Fibroblast of skin of left quadriceps (primary cell): ENCODE measurements around the gene KRT34.
"Not testable (repeated sequence)": the region's sequence is repeated elsewhere in the genome, so short reads cannot be mapped to it uniquely, and the experiment has no call there.

Experiments
- DNase-seq, 2 experiments: peaks; one replicate each; pipeline ENCODE4 v3.0.0-alpha.2; 2013; ENCODE audit warnings: low read depth in 2 of 2

KRT34 gene

GRCh38 chr17:41404024-41404671 is 22.0 kb upstream of the KRT34 start:
- peak; percentile 82 to 87 for DNase-seq

- DNase-seq = no peak
Measured at GRCh38 chr17:41403404-41404023, 21.4 kb upstream of the KRT34 start.

- DNase-seq = no peak
Measured at GRCh38 chr17:41402161-41402560, 20.1 kb upstream of the KRT34 start.

- no peak for DNase-seq
Measured at GRCh38 chr17:41396996-41397660, 15.0 kb upstream of the KRT34 start, which contains the start of gene KRT31. Gene KRT31, minus strand, starts transcription at chr17:41397608. Its CDS starts 69 bp downstream, at chr17:41397539.

- no peak for DNase-seq
Measured at GRCh38 chr17:41396340-41396739, 14.2 kb upstream of the KRT34 start.

- no peak for DNase-seq
Measured at GRCh38 chr17:41395611-41396010, 13.5 kb upstream of the KRT34 start.

GRCh38 chr17:41395044-41395443 is 12.9 kb upstream of the KRT34 start:
- not testable (repeated sequence) for DNase-seq

GRCh38 chr17:41394254-41394996 is 12.3 kb upstream of the KRT34 start:
- no peak for DNase-seq

- DNase-seq = no peak
Measured at GRCh38 chr17:41393826-41394225, 11.7 kb upstream of the KRT34 start.

GRCh38 chr17:41393294-41393693 is 11.2 kb upstream of the KRT34 start:
- DNase-seq = no peak

- DNase-seq = no peak
Measured at GRCh38 chr17:41392278-41392677, 10.2 kb upstream of the KRT34 start.

GRCh38 chr17:41391535-41391934 is 9.4 kb upstream of the KRT34 start:
- DNase-seq = no peak

GRCh38 chr17:41390411-41390938 is 8.4 kb upstream of the KRT34 start:
- DNase-seq = no peak

- no peak for DNase-seq
Measured at GRCh38 chr17:41387670-41388069, 5.6 kb upstream of the KRT34 start.

GRCh38 chr17:41386227-41386626 is 4.1 kb upstream of the KRT34 start:
- no peak for DNase-seq

- no peak for DNase-seq
Measured at GRCh38 chr17:41383690-41384089, 1.6 kb upstream of the KRT34 start.

GRCh38 chr17:41382394-41382793 is 288 bp upstream of the KRT34 start:
- DNase-seq = no peak

GRCh38 chr17:41380091-41380490 is 2.0 kb downstream of the KRT34 start:
- DNase-seq = peak in 1 of 2 experiments; percentile 53

- DNase-seq = no peak
Measured at GRCh38 chr17:41377546-41377945, 4.6 kb downstream of the KRT34 start.

GRCh38 chr17:41369713-41370112 is 12.4 kb downstream of the KRT34 start, which contains the start of gene KRT33B:
Gene KRT33B, minus strand, starts transcription at chr17:41369813. Its CDS starts 63 bp downstream, at chr17:41369750.
- DNase-seq = no peak

- no peak for DNase-seq
Measured at GRCh38 chr17:41369023-41369422, 13.1 kb downstream of the KRT34 start.
